ENCODE data around the gene CNTN1.

CNTN1 gene

DNA sequence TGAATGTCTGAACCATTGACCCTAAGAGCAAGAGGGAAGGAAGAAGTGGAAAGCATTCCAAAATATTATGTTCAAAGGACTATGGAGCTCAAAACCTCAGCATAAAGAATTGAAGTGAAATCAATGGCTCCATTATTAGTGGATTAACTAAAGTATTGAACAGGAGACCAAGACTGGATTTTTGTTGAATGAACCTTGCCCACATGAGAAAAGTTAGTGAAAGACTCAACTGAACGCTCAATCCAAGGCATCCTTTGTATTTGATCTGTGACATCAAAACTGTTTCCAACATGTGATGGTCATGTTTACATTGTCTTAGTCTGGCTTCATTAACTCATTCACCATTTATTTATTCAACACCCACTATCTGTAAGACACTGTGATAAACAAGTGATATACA lies 161.0 kb downstream of the CNTN1 start:
- DNase-seq (ENCODE audit: low spot score): no peak

DNA sequence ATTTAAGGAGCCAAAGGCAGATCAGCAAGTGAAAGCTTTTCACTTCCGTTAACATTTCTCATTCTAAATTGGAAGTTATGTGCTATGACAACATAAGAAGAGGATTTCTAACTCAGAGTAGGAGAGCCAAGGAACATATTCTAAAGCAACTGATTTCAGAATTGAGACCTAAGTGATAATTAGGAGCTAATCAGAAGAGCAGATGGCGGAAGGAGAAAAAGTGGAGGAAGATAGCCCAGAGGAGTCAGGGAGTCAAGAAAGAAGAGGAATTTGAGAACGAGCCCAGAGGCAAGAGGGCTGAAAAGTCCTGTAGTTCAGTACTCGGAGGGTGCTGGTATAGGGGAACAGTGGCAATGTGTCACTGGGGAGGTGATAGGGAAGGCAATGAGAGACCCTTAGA lies 162.4 kb downstream of the CNTN1 start:
- no peak for DNase-seq (ENCODE audit: low spot score)

GRCh38 chr12:40864891-40865290 lies 172.7 kb downstream of the CNTN1 start:
- no peak for DNase-seq (ENCODE audit: low spot score)

DNA sequence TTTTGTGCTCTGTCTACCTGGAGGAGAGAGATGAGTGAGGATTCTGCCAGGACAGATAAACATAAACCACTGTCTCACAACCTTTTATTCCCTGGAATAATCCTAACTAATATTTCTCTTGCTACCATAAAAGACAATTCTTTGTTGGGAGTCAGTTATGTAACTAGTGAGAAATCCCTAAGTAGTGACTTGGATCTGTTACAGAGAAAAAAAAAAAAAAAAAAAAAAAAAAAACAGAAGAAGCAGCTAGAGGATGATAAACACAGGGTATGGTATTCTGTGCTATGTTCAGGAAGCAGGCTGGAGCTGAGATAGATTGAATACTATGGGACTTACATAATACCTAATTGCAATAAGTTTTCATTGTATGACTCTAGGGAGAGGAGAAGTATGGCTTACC lies 178.7 kb downstream of the CNTN1 start:
- DNase-seq (ENCODE audit: low spot score): no peak

DNA sequence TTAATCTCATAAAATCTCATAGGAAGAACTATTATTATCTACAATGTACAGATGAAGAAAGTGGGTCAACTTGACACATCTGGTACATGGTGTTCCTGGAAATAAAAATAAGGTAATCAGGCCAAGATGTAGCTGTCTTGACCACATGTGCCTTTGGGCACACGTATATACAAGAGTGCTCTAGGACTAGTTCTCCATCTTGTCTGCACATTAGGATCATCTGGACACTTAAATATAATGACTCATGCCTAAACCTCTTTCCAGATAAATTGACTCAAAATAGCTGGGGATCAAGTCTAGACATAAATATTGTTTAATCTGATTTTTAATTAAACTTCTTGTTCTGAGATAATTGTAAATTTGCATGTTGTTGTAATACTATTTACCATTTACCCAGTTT lies 182.6 kb downstream of the CNTN1 start:
- no peak for DNase-seq (ENCODE audit: low spot score)

DNA sequence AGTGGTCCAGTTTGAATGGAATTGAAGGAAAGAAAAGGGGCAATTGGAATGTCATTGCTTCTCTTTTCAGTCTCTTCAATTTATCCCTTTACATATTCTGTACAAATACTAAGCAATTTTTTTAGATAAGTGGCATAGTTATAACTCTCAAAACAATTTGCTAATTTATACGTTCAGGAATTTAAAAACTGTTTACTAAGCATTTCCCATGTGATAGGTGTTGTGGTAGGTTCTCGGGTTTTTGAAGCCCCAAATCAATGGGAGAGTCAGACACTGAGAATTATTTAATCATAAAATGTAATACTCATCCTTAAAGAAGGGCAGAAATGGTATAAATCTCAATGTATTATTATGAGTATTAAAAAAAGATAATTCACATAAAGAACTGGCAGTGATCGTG lies 197.1 kb downstream of the CNTN1 start:
- no peak for DNase-seq (ENCODE audit: low spot score)

DNA sequence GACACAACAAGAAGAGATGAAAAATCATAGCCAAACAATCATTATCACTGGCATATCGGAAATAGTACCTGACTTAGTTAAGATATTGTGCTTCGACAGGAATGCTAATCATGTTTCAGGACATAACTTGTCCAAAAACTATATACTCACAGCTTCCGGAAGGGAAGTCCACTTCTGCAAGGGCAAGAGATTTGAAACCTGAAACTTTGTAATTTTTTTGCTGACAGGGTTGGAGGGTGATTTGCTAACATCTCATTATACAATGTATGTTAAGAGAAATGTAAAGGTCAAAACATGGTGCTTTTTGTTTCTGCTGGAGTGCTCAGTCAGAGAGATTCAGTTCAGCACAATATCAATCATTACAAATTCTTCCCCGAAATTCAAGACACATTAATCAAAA lies 200.3 kb downstream of the CNTN1 start:
- no peak for DNase-seq (ENCODE audit: low spot score)

DNA sequence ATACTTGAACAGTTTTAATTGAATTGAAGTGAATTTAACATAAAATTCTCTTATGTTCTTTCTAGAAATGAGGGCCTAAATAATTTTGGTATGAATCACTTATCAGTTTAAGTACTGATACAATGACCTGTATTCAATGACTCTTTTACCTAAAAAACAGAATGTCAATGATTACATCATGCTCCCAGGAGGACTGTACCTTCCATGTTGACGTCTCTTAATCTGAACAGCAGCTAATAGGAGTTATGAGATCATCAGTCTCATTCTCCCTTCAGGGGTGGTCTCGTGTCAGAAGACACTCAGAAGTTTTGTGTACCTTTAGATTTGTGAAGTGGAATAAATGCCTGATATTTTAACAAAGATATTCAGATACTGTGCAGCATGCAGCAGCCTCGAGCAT lies 206.3 kb downstream of the CNTN1 start:
- DNase-seq (ENCODE audit: low spot score): no peak

DNA sequence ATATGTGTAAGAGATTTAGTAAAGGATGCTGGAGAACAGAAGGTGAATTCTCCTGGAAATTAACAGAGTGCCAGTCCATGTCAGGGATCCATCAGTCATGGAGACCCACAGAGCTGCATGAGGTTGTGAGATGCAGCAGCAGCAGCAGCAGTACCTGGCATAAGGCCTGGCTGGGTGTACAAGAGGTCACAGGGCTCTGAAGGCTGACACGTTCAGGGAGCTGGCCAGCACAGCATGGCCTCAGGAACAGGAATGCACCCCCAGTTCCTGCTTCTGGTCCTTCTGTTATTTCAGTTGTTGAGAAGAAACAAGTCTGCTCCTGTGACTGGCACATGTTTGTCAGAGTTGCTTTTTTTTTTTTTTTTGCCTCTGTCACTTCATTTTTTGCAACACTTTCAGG lies 210.8 kb downstream of the CNTN1 start:
- no peak for DNase-seq (ENCODE audit: low spot score)

DNA sequence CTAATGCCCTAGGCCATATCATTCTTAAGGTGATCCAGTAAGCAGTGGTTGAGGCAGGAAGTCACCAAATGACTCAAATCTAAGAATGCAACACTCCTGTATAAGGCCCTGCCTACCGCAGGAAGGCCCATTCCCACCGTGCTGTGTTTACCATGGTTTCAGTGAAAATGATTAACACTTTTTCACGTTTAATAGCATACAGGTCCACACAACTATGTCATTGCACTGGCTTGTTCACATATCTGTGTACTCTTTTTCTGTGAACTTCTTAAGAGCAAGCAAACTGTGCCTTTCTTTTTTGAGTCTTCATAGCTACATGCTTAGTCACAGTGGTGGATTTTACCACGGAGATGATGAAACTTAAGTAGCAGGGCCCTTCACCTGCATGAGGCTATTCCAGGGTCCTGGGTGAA lies 214.9 kb downstream of the CNTN1 start:
- DNase-seq (ENCODE audit: low spot score): no peak

GRCh38 chr12:40911676-40912075 lies 219.4 kb downstream of the CNTN1 start:
- no peak for DNase-seq (ENCODE audit: low spot score)

DNA sequence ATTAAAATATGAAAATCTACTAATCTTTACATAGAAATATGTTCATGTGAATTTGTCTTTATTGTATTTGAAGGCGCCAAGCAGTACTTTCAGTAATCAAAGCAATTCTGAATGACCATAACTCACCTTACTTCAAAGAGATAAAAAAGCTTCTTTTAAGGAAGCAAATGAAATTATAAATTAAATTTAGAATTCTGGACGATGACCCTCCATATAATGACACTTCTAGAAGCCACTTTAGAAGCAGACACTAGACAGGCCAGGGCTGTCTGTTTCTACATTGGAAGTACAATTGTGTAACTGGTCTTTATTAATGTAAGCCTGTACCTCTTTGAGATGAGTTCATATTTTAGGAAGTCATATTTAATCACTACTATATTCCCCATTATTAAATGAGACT lies 222.9 kb downstream of the CNTN1 start:
- no peak for DNase-seq (ENCODE audit: low spot score)

DNA sequence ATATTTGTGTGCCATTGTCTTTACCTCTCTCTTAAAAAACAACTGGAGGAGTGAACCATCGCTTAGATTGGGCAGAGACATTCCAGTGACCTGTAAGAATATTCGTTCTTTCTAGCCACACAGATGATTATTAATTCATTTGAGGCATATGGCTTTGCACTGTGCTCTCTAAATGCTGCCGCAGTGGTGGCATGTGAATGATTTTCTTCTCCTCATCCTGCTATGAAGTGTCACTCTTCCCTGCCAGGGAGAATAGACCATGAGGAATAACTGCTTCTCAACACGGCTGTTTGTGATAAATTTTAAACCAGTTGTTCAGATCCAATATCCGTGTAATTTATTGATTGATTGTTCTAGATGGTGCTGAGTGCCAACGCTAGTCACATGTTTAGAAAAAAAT lies 225.3 kb downstream of the CNTN1 start:
- no peak for DNase-seq (ENCODE audit: low spot score)

- no peak for DNase-seq (ENCODE audit: low spot score)
These were observed 229.4 kb downstream of the CNTN1 start for GRCh38 chr12:40921563-40922163.

GRCh38 chr12:40937891-40938290 lies 245.7 kb downstream of the CNTN1 start:
- DNase-seq (ENCODE audit: low spot score): no peak

- no peak for DNase-seq (ENCODE audit: low spot score)
These were observed 250.1 kb downstream of the CNTN1 start for GRCh38 chr12:40942326-40942725.

DNA sequence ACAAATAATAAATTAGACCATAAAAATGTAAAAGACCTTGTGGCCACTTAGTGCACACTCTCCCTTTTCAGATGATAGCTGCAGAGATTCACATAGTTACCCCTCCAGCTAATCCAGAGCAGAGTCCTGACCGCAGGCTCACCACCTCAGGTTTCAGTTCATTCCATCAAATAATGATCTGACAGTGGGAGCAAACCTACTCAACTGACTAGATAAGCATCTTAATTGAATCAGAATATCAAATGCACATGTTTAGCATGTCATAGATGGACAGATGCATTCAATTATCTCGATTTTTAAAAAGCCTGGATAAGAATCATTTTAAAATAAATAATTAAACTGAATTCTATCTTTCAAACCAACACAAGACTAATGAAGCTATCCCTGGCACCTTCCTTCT lies 253.5 kb downstream of the CNTN1 start:
- DNase-seq (ENCODE audit: low spot score): no peak

DNA sequence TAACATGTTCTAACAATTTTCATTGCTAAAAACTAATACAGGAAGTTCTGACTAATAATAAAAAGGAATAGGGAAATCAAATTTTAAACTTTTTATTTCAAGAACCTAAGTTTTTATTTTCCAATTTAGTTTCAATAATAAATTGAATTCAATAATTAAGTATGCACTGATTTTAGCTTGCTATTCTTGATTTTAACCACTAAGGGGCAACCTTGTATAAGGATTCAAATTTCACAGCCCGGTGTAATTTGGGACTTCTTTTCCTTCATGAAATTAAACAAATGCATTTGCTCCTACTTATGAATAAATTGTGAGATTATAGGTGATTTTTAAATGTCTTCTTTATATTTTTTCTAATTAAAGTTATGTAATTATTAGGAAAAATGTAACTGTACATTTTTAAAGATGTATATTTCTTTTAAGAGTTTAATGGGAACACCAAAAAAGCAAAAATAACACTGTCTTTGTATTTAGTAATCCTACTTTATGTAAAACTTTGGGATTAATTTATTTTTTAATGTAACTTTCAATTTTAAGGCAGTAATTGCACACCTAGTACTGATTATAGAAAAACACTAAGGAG lies 254.5 kb downstream of the CNTN1 start:
- DNase-seq (ENCODE audit: low spot score): no peak

DNA sequence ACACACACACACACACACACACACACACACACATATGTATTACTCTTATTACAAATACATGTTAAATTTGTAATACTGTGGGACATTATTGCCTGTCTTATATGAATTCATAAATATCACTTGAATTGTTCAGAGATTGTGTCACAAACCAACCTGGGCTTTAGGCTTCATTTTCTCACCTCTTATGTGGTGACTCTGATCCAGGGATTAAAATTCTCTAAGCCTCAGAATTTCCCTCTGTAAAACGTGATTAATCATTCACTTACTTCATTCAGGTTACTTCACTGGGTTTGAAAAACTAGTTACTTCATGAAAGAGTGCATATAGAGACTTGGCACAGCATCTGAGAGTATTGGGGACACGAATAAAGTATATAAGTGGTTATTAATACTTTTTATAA lies 255.6 kb downstream of the CNTN1 start:
- no peak for DNase-seq (ENCODE audit: low spot score)

- DNase-seq (ENCODE audit: low spot score): no peak
These were observed 260.8 kb downstream of the CNTN1 start for GRCh38 chr12:40953076-40953475.

GRCh38 chr12:40957417-40957816 lies 265.2 kb downstream of the CNTN1 start:
- DNase-seq (ENCODE audit: low spot score): no peak

DNA sequence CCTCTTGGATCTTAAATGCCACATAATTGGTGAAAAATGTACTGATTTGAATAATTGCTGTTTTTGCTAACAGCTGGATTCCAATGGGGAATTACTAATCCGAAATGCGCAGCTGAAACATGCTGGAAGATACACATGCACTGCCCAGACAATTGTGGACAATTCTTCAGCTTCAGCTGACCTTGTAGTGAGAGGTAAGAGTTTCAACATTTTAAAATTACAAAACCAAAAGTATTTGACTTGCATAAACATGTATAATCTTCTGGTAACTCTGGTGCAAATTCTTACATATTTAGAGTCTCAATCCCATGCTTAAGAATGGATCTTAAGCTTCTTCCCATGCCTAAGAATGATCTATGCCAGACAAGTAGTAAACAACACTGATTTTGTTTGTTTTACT lies 266.8 kb downstream of the CNTN1 start:
- no peak for DNase-seq (ENCODE audit: low spot score)

- DNase-seq (ENCODE audit: low spot score): no peak
These were observed 271.5 kb downstream of the CNTN1 start for GRCh38 chr12:40963751-40964150.

DNA sequence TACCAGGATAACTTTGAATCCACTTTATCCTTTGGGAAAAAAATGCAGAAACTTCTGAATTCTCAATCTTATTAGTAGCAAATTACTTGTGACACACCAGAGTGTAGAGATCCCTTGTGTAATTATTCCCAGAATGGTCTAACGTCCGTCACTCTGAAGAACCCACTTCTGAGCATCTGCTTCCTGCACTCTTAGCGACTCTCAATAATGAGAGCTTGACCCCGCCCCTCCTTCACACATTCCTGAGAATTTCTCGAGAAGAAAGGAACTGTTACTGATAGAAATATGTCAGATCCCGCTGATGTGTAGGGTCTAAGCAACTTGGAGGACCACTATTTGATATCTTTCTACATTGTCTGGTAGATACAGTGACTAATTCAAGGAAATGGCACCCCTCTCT lies 277.6 kb downstream of the CNTN1 start:
- DNase-seq (ENCODE audit: low spot score): no peak

Measured in hematopoietic multipotent progenitor cell treated with erythropoietin and hydrocortisone succinate and interleukin-3 and kit ligand, for 17 days (in vitro differentiated cells).